Measurements from ENCODE around the gene OR8S1. TPM values are rescaled to one million over a fixed set of nuclear protein-coding genes. Genes with fewer than 3 reads are reported as not detected.

OR8S1 gene
- total RNA-seq (2021): not detected in 2 replicates
- long read RNA-seq: 0 reads

GRCh38 chr12:48525332-48525731 is at the start of gene OR8S1:
Gene OR8S1 (plus strand): TSS chr12:48525632. CDS start chr12:48525632, 0 bp downstream.
- H2AFZ ChIP-seq (ENCODE audit: low read length): no peak within 1 kb of the TSS
- no peak within 1 kb of the TSS for H3T11ph ChIP-seq (ENCODE audit: low read length)
- no CpG with 5 or more reads among the region's 5 CpGs for WGBS (ENCODE audit: extremely low coverage, insufficient read length, low lambda C conversion rate)
- no peaks in the 10 kb centered on the region for H3K23me2 ChIP-seq (ENCODE audit: insufficient read length, low read depth, low read length, poor library complexity, severe bottlenecking)
- H2BK20ac ChIP-seq (ENCODE audit: low read depth, low read length, poor library complexity, severe bottlenecking): no peak within 1 kb of the TSS
- no peaks in the 10 kb centered on the region for H3K4me1 ChIP-seq (ENCODE audit: insufficient read depth, low read length)
- H4K8ac ChIP-seq (replicated peaks; ENCODE audit: insufficient read length, low read depth, low read length): no peak within 1 kb of the TSS
- H2BK12ac ChIP-seq (ENCODE audit: insufficient read length, low read depth, low read length): no peak within 1 kb of the TSS
- H3K14ac ChIP-seq (ENCODE audit: insufficient read depth, low read length): no peak within 1 kb of the TSS; the same call in 1 of the 2 replicates
- no peak for DNase-seq
- H3K9ac ChIP-seq (ENCODE audit: extremely low read depth, insufficient read length, low read length): no peak within 1 kb of the TSS
- no peak within 1 kb of the TSS for H4K5ac ChIP-seq (ENCODE audit: insufficient read length, low read depth, low read length)
- H3K4ac ChIP-seq (ENCODE audit: low read depth, low read length): no peak within 1 kb of the TSS
- H4K91ac ChIP-seq (ENCODE audit: insufficient read length, low read depth, low read length): no peak within 1 kb of the TSS
- H3K27ac Mint-ChIP-seq: no peak within 1 kb of the TSS; a peak in 1 of 7 replicates
- no peaks in the 10 kb centered on the region; the same call in 1 of the 2 replicates for H3K27me3 ChIP-seq (ENCODE audit: insufficient read depth, low read length)
- no peaks in the 10 kb centered on the region for H3K36me3 Mint-ChIP-seq (ENCODE audit: insufficient read depth in 1 of 3, low read depth in 3 of 3)
- no peaks in the 10 kb centered on the region for H3K9me3 ChIP-seq (ENCODE audit: control insufficient read depth, low read depth, low read length)
- no peak within 1 kb of the TSS for H2AK5ac ChIP-seq (ENCODE audit: insufficient read length, low read length)
- H2BK15ac ChIP-seq (ENCODE audit: low read depth, low read length): no peak within 1 kb of the TSS
- no peak within 1 kb of the TSS for H3K56ac ChIP-seq (ENCODE audit: insufficient read length, low read depth, low read length)
- no peak within 1 kb of the TSS for H3K4me2 ChIP-seq (ENCODE audit: insufficient read depth, insufficient read length, low read length)
- TF ChIP-seq CTCF (conservative IDR thresholded peaks at IDR 0.05): no peak
- no peak within 1 kb of the TSS for H2BK5ac ChIP-seq (ENCODE audit: insufficient read length, low read length)
- H3K27ac ChIP-seq (ENCODE audit: insufficient read length, low read depth, low read length): no peak within 1 kb of the TSS
- no peaks in the 10 kb centered on the region for H3K79me1 ChIP-seq (ENCODE audit: insufficient read depth, low read depth, low read length, poor library complexity, severe bottlenecking)
- H3K79me2 ChIP-seq (ENCODE audit: insufficient read depth, low read length): no peaks in the 10 kb centered on the region
- no peaks in the 10 kb centered on the region for H3K4me1 Mint-ChIP-seq
- no peak within 1 kb of the TSS for H3K23ac ChIP-seq (ENCODE audit: insufficient read length, low read depth, low read length)
- H3K4me3 Mint-ChIP-seq: no peak within 1 kb of the TSS
- H3K27me3 Mint-ChIP-seq (ENCODE audit: low read depth): peaks cover 4% of the 10 kb centered on the region
- H2BK120ac ChIP-seq (ENCODE audit: low read depth, low read length, poor library complexity, severe bottlenecking): no peak within 1 kb of the TSS
- no peaks in the 10 kb centered on the region for H4K20me1 ChIP-seq (ENCODE audit: control insufficient read depth, insufficient read depth, insufficient read length)
- H3K9me3 Mint-ChIP-seq: peaks cover 0 to 74% of the 10 kb centered on the region in 2 experiments; a peak in 2 of 5 replicates
- no peak within 1 kb of the TSS for H3K18ac ChIP-seq (ENCODE audit: insufficient read length, low read depth, low read length)
